Endodermal cell (in vitro differentiated cells): ENCODE results near the gene EIF4G1. TPM values are rescaled to one million over a fixed set of nuclear protein-coding genes. Genes with fewer than 3 reads are reported as not detected.

ENCODE experiments used
- DNase-seq: peaks from one replicate; pipeline ENCODE4 v3.0.0-alpha.2; 2017
- H3K27ac ChIP-seq: 2 replicates; pipeline ENCODE4 v1.5.1; 2013; ENCODE audit warnings: mild to moderate bottlenecking, low read depth, low read length, moderate library complexity
- H3K27me3 ChIP-seq: 2 replicates; pipeline ENCODE4 v1.6.1; 2013; ENCODE audit warnings: mild to moderate bottlenecking, low read length, moderate library complexity; ENCODE audit not compliant: insufficient read depth, control insufficient read depth, poor library complexity, severe bottlenecking
- H3K36me3 ChIP-seq: 2 replicates; pipeline ENCODE4 v1.7.0; 2013; ENCODE audit warnings: mild to moderate bottlenecking, low read length, moderate library complexity; ENCODE audit not compliant: control insufficient read depth, insufficient read depth
- H3K4me1 ChIP-seq: one replicate; pipeline ENCODE4 v1.7.0; 2013; ENCODE audit warnings: low read length; ENCODE audit not compliant: control insufficient read depth, insufficient read depth
- H3K4me3 ChIP-seq: 2 replicates; pipeline ENCODE4 v1.5.1; 2013; ENCODE audit warnings: mild to moderate bottlenecking, low read length, moderate library complexity
- H3K9ac ChIP-seq: 2 replicates; pipeline ENCODE4 v1.6.1; 2013; ENCODE audit warnings: mild to moderate bottlenecking, low read length, moderate library complexity; ENCODE audit not compliant: poor library complexity, severe bottlenecking; ENCODE audit errors: extremely low read depth
- H3K9me3 ChIP-seq: 2 replicates; pipeline ENCODE4 v1.6.1; 2013; ENCODE audit warnings: mild to moderate bottlenecking, low read length, moderate library complexity; ENCODE audit not compliant: control insufficient read depth
- H3K27ac Mint-ChIP-seq: 2 replicates; pipeline ENCODE4 v1.8.0; 2020; ENCODE audit warnings: mixed read lengths
- H3K27me3 Mint-ChIP-seq: 2 replicates; pipeline ENCODE4 v1.8.0; 2021; ENCODE audit warnings: mild to moderate bottlenecking, mixed read lengths; ENCODE audit not compliant: insufficient read depth
- H3K36me3 Mint-ChIP-seq: 2 replicates; pipeline ENCODE4 v1.8.0; 2020; ENCODE audit warnings: low read depth, mixed read lengths
- H3K4me1 Mint-ChIP-seq: 2 replicates; pipeline ENCODE4 v1.8.0; 2020; ENCODE audit warnings: mixed read lengths
- H3K4me3 Mint-ChIP-seq: 2 replicates; pipeline ENCODE4 v1.8.0; 2020; ENCODE audit warnings: mild to moderate bottlenecking, moderate library complexity, mixed read lengths
- H3K9me3 Mint-ChIP-seq: 2 replicates; pipeline ENCODE4 v1.8.0; 2020; ENCODE audit warnings: mild to moderate bottlenecking, mixed read lengths
- WGBS, 2 experiments: methylation state at CpG; one replicate each; pipeline versions ENCODE4 v1.1.5 to v1.1.7; 2013; ENCODE audit warnings: missing lambda C conversion rate in 2 of 2, mixed read lengths in 1 of 2; ENCODE audit not compliant: insufficient coverage in 1 of 2, insufficient read length in 1 of 2; 5-methylcytosine and 5-hydroxymethylcytosine counted together
- total RNA-seq, 2 donors: library from RNA; stranded (reverse); fragmentation: NEBNext Ultra II Directional in 1 of 2; extraction: Animal tissue kit (Norgen Biotek cat#: 25700) in 1 of 2; gene quantifications; 2 replicates in 1 of 2; 3 replicates in 1 of 2; pipeline ENCODE4 v1.2.1, GENCODE V29; 2021
- TF ChIP-seq, protein P1 (sequence below): fragments of 200-600 bp; sonication (generic); conservative IDR thresholded peaks from 2 replicates; pipeline ENCODE4 v1.5.0; 2021; ENCODE audit warnings: antibody characterized with exemption, mild to moderate bottlenecking

EIF4G1 gene
- total RNA-seq, 2 donors from 2014 or later, result 408 to 475 TPM

DNA sequence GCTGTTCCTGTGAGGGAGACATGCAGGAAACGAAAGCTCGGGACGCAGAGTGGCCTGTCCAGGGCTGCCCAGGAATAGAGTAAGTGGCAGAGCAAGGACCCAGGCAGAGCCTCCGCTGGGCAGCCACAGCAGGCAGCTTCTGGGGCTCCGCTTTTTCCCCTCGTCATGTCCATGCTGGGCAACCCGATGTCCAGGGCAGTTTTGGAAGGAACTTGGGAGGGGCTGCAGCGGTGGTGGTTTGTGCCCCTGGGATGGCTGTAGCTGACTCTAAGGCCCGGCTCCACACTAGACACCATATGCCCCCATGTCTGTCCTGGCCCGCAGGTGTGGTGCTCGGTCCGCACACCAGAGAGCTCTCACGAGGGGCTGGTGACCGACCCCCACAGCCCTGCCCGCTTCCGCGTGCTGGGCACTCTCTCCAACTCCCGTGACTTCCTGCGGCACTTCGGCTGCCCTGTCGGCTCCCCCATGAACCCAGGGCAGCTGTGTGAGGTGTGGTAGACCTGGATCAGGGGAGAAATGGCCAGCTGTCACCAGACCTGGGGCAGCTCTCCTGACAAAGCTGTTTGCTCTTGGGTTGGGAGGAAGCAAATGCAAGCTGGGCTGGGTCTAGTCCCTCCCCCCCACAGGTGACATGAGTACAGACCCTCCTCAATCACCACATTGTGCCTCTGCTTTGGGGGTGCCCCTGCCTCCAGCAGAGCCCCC is 22.5 kb upstream of the EIF4G1 start:
- Histone ChIP-seq H3K9me3 (no peaks in the 10 kb centered on the region), H3K4me1 (no peaks in the 10 kb centered on the region), H3K27me3 (peaks cover 7% of the 10 kb centered on the region), H3K36me3 (no peaks in the 10 kb centered on the region), H3K4me3 (no peak overlapping the region), H3K9ac (no peak overlapping the region), H3K27ac (no peak overlapping the region)
- H3K27ac Mint-ChIP-seq, result no peak overlapping the region
- H3K27me3 Mint-ChIP-seq, result peaks cover 12% of the 10 kb centered on the region
- TF ChIP-seq, protein P1, sequence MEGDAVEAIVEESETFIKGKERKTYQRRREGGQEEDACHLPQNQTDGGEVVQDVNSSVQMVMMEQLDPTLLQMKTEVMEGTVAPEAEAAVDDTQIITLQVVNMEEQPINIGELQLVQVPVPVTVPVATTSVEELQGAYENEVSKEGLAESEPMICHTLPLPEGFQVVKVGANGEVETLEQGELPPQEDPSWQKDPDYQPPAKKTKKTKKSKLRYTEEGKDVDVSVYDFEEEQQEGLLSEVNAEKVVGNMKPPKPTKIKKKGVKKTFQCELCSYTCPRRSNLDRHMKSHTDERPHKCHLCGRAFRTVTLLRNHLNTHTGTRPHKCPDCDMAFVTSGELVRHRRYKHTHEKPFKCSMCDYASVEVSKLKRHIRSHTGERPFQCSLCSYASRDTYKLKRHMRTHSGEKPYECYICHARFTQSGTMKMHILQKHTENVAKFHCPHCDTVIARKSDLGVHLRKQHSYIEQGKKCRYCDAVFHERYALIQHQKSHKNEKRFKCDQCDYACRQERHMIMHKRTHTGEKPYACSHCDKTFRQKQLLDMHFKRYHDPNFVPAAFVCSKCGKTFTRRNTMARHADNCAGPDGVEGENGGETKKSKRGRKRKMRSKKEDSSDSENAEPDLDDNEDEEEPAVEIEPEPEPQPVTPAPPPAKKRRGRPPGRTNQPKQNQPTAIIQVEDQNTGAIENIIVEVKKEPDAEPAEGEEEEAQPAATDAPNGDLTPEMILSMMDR, result no peak
- 93 to 95% methylated on average over 4 to 21 of the region's 21 CpGs for WGBS, 2 experiments
- no peaks in the 10 kb centered on the region for H3K9me3 Mint-ChIP-seq
- no peak for DNase-seq
- no peaks in the 10 kb centered on the region for H3K4me1 Mint-ChIP-seq
- no peak overlapping the region for H3K4me3 Mint-ChIP-seq
- H3K36me3 Mint-ChIP-seq, result no peaks in the 10 kb centered on the region

DNA sequence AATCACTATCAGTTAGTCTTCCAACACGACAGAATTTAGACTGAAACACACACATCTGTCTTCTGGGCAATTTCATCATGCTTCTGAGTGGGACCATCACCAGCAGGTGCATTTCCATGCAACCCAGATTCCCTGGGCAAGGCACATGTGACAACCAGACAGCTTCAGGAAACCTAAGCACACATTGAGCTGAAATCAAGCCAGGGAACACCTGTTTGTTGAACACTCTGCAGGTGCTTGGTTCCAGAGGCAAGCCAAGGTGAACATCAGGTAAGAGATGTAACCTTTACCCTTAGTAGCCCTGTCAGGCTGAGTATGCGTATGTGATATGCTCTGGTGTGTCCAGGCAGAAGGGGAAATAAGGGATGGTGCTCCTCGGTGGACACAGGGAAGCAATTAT is 18.6 kb upstream of the EIF4G1 start:
- no peaks in the 10 kb centered on the region for H3K9me3 Mint-ChIP-seq
- no peaks in the 10 kb centered on the region for H3K9me3 ChIP-seq
- peaks cover 8% of the 10 kb centered on the region for H3K36me3 ChIP-seq
- H3K36me3 Mint-ChIP-seq, result peaks cover 14% of the 10 kb centered on the region
- 78 to 81% methylated on average over 2 to 3 of the region's 3 CpGs for WGBS, 2 experiments
- no peak overlapping the region for H3K4me3 Mint-ChIP-seq
- TF ChIP-seq, protein P1, result no peak
- peaks cover 7% of the 10 kb centered on the region for H3K27me3 Mint-ChIP-seq
- H3K4me3 ChIP-seq, result no peak overlapping the region
- no peak overlapping the region for H3K9ac ChIP-seq
- peaks cover 12% of the 10 kb centered on the region for H3K4me1 Mint-ChIP-seq
- H3K27ac ChIP-seq, result no peak overlapping the region
- H3K27me3 ChIP-seq, result peaks cover 7% of the 10 kb centered on the region
- no peak for DNase-seq
- no peak overlapping the region for H3K27ac Mint-ChIP-seq
- H3K4me1 ChIP-seq, result no peaks in the 10 kb centered on the region

DNA sequence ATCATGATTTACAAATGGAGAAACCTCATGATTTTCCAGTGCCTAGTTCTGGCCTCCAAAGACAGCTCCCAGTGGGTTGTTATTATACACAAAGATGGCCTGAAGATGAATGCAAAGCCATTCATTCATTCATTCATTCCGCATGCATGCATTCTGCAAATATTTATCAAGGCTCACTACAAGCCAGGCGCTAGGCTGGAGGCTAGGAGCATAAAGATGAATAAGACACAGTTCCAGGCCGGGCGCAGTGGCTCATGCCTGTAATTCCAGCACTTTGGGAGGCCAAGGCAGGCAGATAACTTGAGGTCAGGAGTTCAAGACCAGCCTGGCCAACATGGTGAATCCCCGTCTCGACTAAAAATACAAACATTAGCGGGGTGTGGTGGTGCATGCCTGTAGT is 17.8 kb upstream of the EIF4G1 start:
- 94 to 95% methylated on average over 5 to 6 of the region's 7 CpGs for WGBS, 2 experiments
- Histone ChIP-seq H3K27me3 (peaks cover 7% of the 10 kb centered on the region), H3K9me3 (no peaks in the 10 kb centered on the region), H3K36me3 (peaks cover 16% of the 10 kb centered on the region), H3K27ac (no peak overlapping the region), H3K9ac (no peak overlapping the region), H3K4me3 (no peak overlapping the region), H3K4me1 (no peaks in the 10 kb centered on the region)
- no peak overlapping the region for H3K27ac Mint-ChIP-seq
- H3K9me3 Mint-ChIP-seq, result no peaks in the 10 kb centered on the region
- DNase-seq, result no peak
- TF ChIP-seq, protein P1, result no peak
- peaks cover 20% of the 10 kb centered on the region for H3K36me3 Mint-ChIP-seq
- H3K4me1 Mint-ChIP-seq, result peaks cover 12% of the 10 kb centered on the region
- H3K27me3 Mint-ChIP-seq, result peaks cover 7% of the 10 kb centered on the region
- H3K4me3 Mint-ChIP-seq, result no peak overlapping the region
